ENCODE results near the gene POMT2.

POMT2 gene

GRCh38 chr14:77231721-77232120 lies 89.0 kb downstream of the POMT2 start:
- DNase-seq, result no peak

DNA sequence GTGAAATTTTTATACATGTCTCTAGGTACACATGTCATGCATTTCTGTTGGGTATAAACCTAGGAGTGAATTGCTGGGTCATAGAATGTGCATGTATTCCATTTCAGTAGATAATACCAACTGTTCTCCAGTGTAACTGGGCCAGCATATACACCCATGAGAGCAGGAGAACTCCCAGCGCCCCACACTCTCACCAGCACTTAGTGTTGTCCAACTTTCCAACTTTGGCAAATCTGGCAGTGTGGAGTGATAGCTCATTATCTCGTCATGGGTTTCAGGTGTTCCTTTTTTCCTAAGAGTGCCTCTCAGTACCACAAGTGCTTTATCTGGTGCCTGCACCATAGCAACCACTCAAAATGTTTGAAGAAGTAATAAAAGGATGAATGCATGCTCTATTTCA lies 89.8 kb downstream of the POMT2 start:
- no peak for DNase-seq

GRCh38 chr14:77228056-77228455 lies 92.6 kb downstream of the POMT2 start:
- no peak for DNase-seq

GRCh38 chr14:77225892-77226557 lies 94.7 kb downstream of the POMT2 start:
- DNase-seq, result no peak

DNA sequence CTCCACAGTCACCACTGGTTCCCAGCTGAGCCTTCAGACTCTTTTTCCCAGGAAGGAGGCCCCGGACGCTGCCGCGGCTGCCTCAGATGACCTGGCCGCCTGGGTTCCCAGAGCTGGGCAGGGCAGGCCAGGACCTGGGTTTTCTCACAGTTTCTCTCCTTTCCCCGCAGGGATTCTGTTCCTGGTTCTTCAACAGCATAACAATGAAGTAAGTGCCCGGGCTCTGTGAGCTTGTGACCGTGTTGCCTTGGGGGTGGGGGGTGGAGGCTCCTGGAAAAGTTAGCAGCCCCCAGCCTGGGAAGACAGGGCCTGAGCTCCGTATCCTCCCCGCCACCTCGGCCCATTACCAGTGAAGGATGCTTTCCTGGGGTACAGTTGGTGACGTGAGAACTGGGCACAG lies 95.4 kb downstream of the POMT2 start:
- DNase-seq, result no peak
